HCT116 (cell line): Measurements from ENCODE around the gene SIX3.

Experiments used
- CBX3 ChIP-seq: IDR thresholded peaks from 2 replicates; pipeline ENCODE4 v1.6.1; 2012; ENCODE audit warnings: low read depth
- CEBPB ChIP-seq: IDR thresholded peaks from 2 replicates; pipeline ENCODE4 v1.6.1; 2012; ENCODE audit warnings: low read depth
- EZH2 ChIP-seq: fragments of 200-600 bp; sonication (generic); IDR thresholded peaks from 2 replicates; pipeline ENCODE4 v1.6.1; 2017; ENCODE audit warnings: antibody characterized with exemption, mixed run types
- EZH2phosphoT487 ChIP-seq: fragments of 200-600 bp; IDR thresholded peaks from 2 replicates; pipeline ENCODE4 v1.6.1; 2018; ENCODE audit warnings: antibody characterized with exemption, borderline replicate concordance
- JUND ChIP-seq: IDR thresholded peaks from 2 replicates; pipeline ENCODE4 v1.6.1; 2012
- POLR2A ChIP-seq: IDR thresholded peaks from 2 replicates; pipeline ENCODE4 v1.7.0; 2011; ENCODE audit warnings: borderline replicate concordance; ENCODE audit not compliant: insufficient read depth, insufficient read length; ENCODE audit errors: extremely low read depth
- POLR2AphosphoS5 ChIP-seq: IDR thresholded peaks from 2 replicates; pipeline ENCODE4 v1.6.1; 2011; ENCODE audit warnings: mild to moderate bottlenecking, low read depth, low read length, moderate library complexity
- RAD21 ChIP-seq: IDR thresholded peaks from 2 replicates; pipeline ENCODE4 v1.6.1; 2012; ENCODE audit warnings: low read depth, mild to moderate bottlenecking
- SRF ChIP-seq: IDR thresholded peaks from 2 replicates; pipeline ENCODE4 v1.6.1; 2012; ENCODE audit warnings: low read depth
- TCF7L2 ChIP-seq: IDR thresholded peaks from 2 replicates; pipeline ENCODE4 v1.7.0; 2011; ENCODE audit warnings: borderline replicate concordance, inconsistent platforms; ENCODE audit not compliant: insufficient read depth, insufficient read length; ENCODE audit errors: extremely low read depth
- YY1 ChIP-seq: IDR thresholded peaks from 2 replicates; pipeline ENCODE4 v1.6.1; 2011; ENCODE audit warnings: low read length, low read depth, moderate library complexity, mild to moderate bottlenecking; ENCODE audit not compliant: insufficient replicate concordance; ENCODE audit errors: extremely low read depth
- TF ChIP-seq, protein P1 (sequence below), 3 experiments: fragments of 200-600 bp in 1 of 3; sonication (generic) in 1 of 3; IDR thresholded peaks in 2 of 3; conservative IDR thresholded peaks in 1 of 3; 2 replicates each; pipeline ENCODE4 v1.5.1; 2012 to 2017; ENCODE audit warnings: low read depth in 2 of 3, low read length in 2 of 3, antibody characterized with exemption in 1 of 3, borderline replicate concordance in 1 of 3, control low read depth in 1 of 3, mild to moderate bottlenecking in 1 of 3, mixed read lengths in 1 of 3, mixed run types in 1 of 3, moderate library complexity in 1 of 3; ENCODE audit not compliant: insufficient read depth in 1 of 3
- TF ChIP-seq, protein P2 (sequence below): IDR thresholded peaks from 2 replicates; pipeline ENCODE4 v1.6.1; 2012
- TF ChIP-seq, protein P3 (sequence below): IDR thresholded peaks from 2 replicates; pipeline ENCODE4 v1.6.1; 2012; ENCODE audit warnings: low read depth

DNA sequence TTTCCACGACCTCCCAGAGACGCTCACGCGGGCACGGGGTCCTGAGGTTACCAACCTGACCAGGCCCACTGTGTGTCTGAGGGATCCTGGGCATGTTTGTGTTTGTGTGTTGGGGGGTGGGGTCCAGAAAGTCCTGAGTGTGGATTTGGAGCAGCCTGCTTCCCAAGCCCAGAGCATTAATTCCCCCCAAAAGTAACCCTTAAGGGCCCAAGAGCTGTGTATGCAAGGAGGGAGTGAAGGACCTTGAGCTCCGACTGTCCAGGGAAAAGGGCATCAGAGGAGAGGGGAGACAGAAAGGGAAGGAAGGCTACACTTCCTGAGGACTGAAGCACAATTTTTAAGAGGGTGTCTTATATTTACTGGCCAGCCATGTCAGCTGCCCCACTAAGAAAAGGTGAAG is 5.2 kb upstream of the SIX3 start:
- TF ChIP-seq, protein P1, sequence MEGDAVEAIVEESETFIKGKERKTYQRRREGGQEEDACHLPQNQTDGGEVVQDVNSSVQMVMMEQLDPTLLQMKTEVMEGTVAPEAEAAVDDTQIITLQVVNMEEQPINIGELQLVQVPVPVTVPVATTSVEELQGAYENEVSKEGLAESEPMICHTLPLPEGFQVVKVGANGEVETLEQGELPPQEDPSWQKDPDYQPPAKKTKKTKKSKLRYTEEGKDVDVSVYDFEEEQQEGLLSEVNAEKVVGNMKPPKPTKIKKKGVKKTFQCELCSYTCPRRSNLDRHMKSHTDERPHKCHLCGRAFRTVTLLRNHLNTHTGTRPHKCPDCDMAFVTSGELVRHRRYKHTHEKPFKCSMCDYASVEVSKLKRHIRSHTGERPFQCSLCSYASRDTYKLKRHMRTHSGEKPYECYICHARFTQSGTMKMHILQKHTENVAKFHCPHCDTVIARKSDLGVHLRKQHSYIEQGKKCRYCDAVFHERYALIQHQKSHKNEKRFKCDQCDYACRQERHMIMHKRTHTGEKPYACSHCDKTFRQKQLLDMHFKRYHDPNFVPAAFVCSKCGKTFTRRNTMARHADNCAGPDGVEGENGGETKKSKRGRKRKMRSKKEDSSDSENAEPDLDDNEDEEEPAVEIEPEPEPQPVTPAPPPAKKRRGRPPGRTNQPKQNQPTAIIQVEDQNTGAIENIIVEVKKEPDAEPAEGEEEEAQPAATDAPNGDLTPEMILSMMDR (IDR thresholded peaks at IDR 0.05 in 2 of 3, conservative IDR thresholded peaks at IDR 0.05 in 1 of 3; ENCODE audit: borderline replicate concordance in 1 of 3, insufficient read depth in 1 of 3, low read depth in 2 of 3, low read length in 2 of 3) = no peak
- TF ChIP-seq, protein P2, sequence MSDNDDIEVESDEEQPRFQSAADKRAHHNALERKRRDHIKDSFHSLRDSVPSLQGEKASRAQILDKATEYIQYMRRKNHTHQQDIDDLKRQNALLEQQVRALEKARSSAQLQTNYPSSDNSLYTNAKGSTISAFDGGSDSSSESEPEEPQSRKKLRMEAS = no peak
- TF ChIP-seq POLR2A (no peak), SRF (no peak), JUND (no peak), EZH2 (no peak), RAD21 (no peak), YY1 (no peak), CEBPB (no peak), EZH2phosphoT487 (no peak), TCF7L2 (no peak), POLR2AphosphoS5 (no peak), CBX3 (no peak)
- TF ChIP-seq, protein P3, sequence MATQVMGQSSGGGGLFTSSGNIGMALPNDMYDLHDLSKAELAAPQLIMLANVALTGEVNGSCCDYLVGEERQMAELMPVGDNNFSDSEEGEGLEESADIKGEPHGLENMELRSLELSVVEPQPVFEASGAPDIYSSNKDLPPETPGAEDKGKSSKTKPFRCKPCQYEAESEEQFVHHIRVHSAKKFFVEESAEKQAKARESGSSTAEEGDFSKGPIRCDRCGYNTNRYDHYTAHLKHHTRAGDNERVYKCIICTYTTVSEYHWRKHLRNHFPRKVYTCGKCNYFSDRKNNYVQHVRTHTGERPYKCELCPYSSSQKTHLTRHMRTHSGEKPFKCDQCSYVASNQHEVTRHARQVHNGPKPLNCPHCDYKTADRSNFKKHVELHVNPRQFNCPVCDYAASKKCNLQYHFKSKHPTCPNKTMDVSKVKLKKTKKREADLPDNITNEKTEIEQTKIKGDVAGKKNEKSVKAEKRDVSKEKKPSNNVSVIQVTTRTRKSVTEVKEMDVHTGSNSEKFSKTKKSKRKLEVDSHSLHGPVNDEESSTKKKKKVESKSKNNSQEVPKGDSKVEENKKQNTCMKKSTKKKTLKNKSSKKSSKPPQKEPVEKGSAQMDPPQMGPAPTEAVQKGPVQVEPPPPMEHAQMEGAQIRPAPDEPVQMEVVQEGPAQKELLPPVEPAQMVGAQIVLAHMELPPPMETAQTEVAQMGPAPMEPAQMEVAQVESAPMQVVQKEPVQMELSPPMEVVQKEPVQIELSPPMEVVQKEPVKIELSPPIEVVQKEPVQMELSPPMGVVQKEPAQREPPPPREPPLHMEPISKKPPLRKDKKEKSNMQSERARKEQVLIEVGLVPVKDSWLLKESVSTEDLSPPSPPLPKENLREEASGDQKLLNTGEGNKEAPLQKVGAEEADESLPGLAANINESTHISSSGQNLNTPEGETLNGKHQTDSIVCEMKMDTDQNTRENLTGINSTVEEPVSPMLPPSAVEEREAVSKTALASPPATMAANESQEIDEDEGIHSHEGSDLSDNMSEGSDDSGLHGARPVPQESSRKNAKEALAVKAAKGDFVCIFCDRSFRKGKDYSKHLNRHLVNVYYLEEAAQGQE = no peak
